Transverse colon (tissue), 4 donors: ENCODE measurements around the gene SEMA4D.

Experiments
- CTCF ChIP-seq, 5 experiments: fragments of 200-600 bp in 3 of 5; fragments of 450-650 bp in 2 of 5; sonication (generic) in 3 of 5; IDR thresholded peaks; 1 replicate in 2 of 5; 2 replicates in 3 of 5; pipeline ENCODE4 v1.5.1; 2016 to 2017; ENCODE audit warnings: antibody characterized with exemption in 5 of 5, inconsistent platforms in 3 of 5, mild to moderate bottlenecking in 2 of 5, moderate library complexity in 1 of 5
- EP300 ChIP-seq: sonication (generic); formaldehyde crosslinking; IDR thresholded peaks from one replicate; pipeline ENCODE4 v1.6.1; 2017; ENCODE audit warnings: antibody characterized with exemption, low read depth
- POLR2A ChIP-seq: fragments of 450-650 bp; IDR thresholded peaks from one replicate; pipeline ENCODE4 v1.6.1; 2016; ENCODE audit warnings: antibody characterized with exemption, mild to moderate bottlenecking, moderate library complexity
- POLR2AphosphoS5 ChIP-seq, 3 donors: sonication (generic); formaldehyde crosslinking; IDR thresholded peaks; one replicate each; pipeline ENCODE4 v1.6.1; 2016; ENCODE audit warnings: antibody characterized with exemption in 3 of 3

- TF ChIP-seq CTCF (IDR thresholded peaks at IDR 0.05): no peak
- no peak for TF ChIP-seq EP300
- no peak for TF ChIP-seq POLR2AphosphoS5 (IDR thresholded peaks at IDR 0.05)
- TF ChIP-seq POLR2A: no peak
Measured at GRCh38 chr9:89512382-89512781, 14.5 kb upstream of the SEMA4D start.
